IMR-90 (cell line): ENCODE measurements around the gene MSANTD1. TPM values are rescaled to one million over a fixed set of nuclear protein-coding genes. Genes with fewer than 3 reads are reported as not detected.

Experiments used
- ATAC-seq: fragments of 200-7000 bp; cut with Tn5 transposase; 2 replicates; pipeline ENCODE4 v1.9.1; 2020; ENCODE audit warnings: low read depth, mild to moderate bottlenecking, moderate library complexity
- BruUV-seq: library from RNA; stranded (reverse); fragments of 400-500 nt; replicated peaks from 2 replicates; lab custom pipeline; 2021; lab: Mats Ljungman, UMichigan
- CTCF ChIA-PET: fragments of 300-600 bp; formaldehyde crosslinking; extraction: SDS; loops from one replicate; lab custom pipeline; 2021; ENCODE audit warnings: antibody characterized with exemption; lab: Yijun Ruan, JAX
- POLR2A ChIA-PET: fragments of 300-600 bp; sonication (Branson Sonifier 250); formaldehyde crosslinking; loops from one replicate; lab custom pipeline; 2022; ENCODE audit warnings: antibody characterized with exemption; ENCODE audit not compliant: unreplicated experiment; lab: Charles Lee
- DNase-seq: peaks from one replicate; pipeline ENCODE4 v3.0.0; 2013
- H2AFZ ChIP-seq: replicated peaks from 2 replicates; pipeline ENCODE3; 2013; ENCODE audit warnings: low read length, mild to moderate bottlenecking; ENCODE audit not compliant: poor library complexity
- H2AK5ac ChIP-seq: 2 replicates; pipeline ENCODE4 v1.6.1; 2013; ENCODE audit warnings: low read depth, low read length, inconsistent platforms
- H2AK9ac ChIP-seq: replicated peaks from 2 replicates; pipeline ENCODE3; 2013; ENCODE audit warnings: mild to moderate bottlenecking, low read depth, low read length, moderate library complexity; ENCODE audit not compliant: poor library complexity
- H2BK120ac ChIP-seq: 2 replicates; pipeline ENCODE4 v1.6.1; 2013; ENCODE audit warnings: low read depth, low read length, inconsistent platforms
- H2BK15ac ChIP-seq: 3 replicates; pipeline ENCODE4 v1.6.1; 2013; ENCODE audit warnings: low read depth, low read length, inconsistent platforms
- H2BK20ac ChIP-seq: 2 replicates; pipeline ENCODE4 v1.6.1; 2013; ENCODE audit warnings: low read depth, mild to moderate bottlenecking, inconsistent platforms, low read length, moderate library complexity
- H2BK5ac ChIP-seq: 2 replicates; pipeline ENCODE4 v1.6.1; 2013; ENCODE audit warnings: mild to moderate bottlenecking, low read depth, low read length, inconsistent platforms; ENCODE audit not compliant: poor library complexity, severe bottlenecking
- H3K14ac ChIP-seq: replicated peaks from 2 replicates; pipeline ENCODE4 v1.6.1; 2013; ENCODE audit warnings: low read depth, low read length, inconsistent platforms
- H3K18ac ChIP-seq: 2 replicates; pipeline ENCODE4 v1.6.1; 2013; ENCODE audit warnings: low read depth, low read length, control low read depth
- H3K23ac ChIP-seq: 2 replicates; pipeline ENCODE4 v1.6.1; 2013; ENCODE audit warnings: low read depth, low read length, inconsistent platforms
- H3K27ac ChIP-seq: 2 replicates; pipeline ENCODE4 v1.5.1; 2013; ENCODE audit warnings: mild to moderate bottlenecking, control low read depth, low read length; ENCODE audit not compliant: insufficient read depth
- H3K27me3 ChIP-seq: 2 replicates; pipeline ENCODE4 v1.6.1; 2013; ENCODE audit warnings: low read length; ENCODE audit not compliant: control insufficient read depth, insufficient read depth
- H3K36me3 ChIP-seq: 2 replicates; pipeline ENCODE4 v1.6.1; 2013; ENCODE audit warnings: low read length, mixed read lengths; ENCODE audit not compliant: control insufficient read depth, insufficient read depth
- H3K4ac ChIP-seq: 2 replicates; pipeline ENCODE4 v1.6.1; 2013; ENCODE audit warnings: low read depth, low read length, inconsistent platforms
- H3K4me1 ChIP-seq: 2 replicates; pipeline ENCODE4 v1.6.1; 2013; ENCODE audit warnings: low read length, mixed read lengths; ENCODE audit not compliant: control insufficient read depth, insufficient read depth
- H3K4me2 ChIP-seq: 2 replicates; pipeline ENCODE4 v1.6.1; 2013; ENCODE audit warnings: low read depth, mild to moderate bottlenecking, control low read depth, low read length, moderate library complexity
- H3K4me3 ChIP-seq: 2 replicates; pipeline ENCODE4 v1.5.1; 2013; ENCODE audit warnings: low read depth, mild to moderate bottlenecking, control low read depth, low read length, moderate library complexity; ENCODE audit not compliant: insufficient read depth
- H3K56ac ChIP-seq: 2 replicates; pipeline ENCODE4 v1.6.1; 2013; ENCODE audit warnings: low read length, inconsistent platforms; ENCODE audit not compliant: insufficient read depth; ENCODE audit errors: extremely low read depth
- H3K79me1 ChIP-seq, 2 experiments: 2 replicates each; pipeline ENCODE4 v1.6.1; 2013; ENCODE audit warnings: low read length in 2 of 2, inconsistent platforms in 1 of 2, low read depth in 1 of 2
- H3K9ac ChIP-seq: 2 replicates; pipeline ENCODE4 v1.6.1; 2013; ENCODE audit warnings: low read depth, low read length, control low read depth
- H3K9me1 ChIP-seq: 2 replicates; pipeline ENCODE4 v1.6.1; 2013; ENCODE audit warnings: low read length, inconsistent platforms; ENCODE audit not compliant: insufficient read depth
- H3K9me3 ChIP-seq: 2 replicates; pipeline ENCODE4 v1.6.1; 2013; ENCODE audit warnings: low read length; ENCODE audit not compliant: control insufficient read depth, insufficient read depth
- H4K20me1 ChIP-seq: 2 replicates; pipeline ENCODE4 v1.6.1; 2013; ENCODE audit warnings: low read length, inconsistent platforms; ENCODE audit not compliant: insufficient read depth
- H4K5ac ChIP-seq: 2 replicates; pipeline ENCODE4 v1.6.1; 2013; ENCODE audit warnings: mild to moderate bottlenecking, low read depth, low read length, control low read depth
- H4K8ac ChIP-seq, 2 experiments: 2 replicates each; pipeline ENCODE4 v1.6.1; 2013; ENCODE audit warnings: low read depth in 2 of 2, low read length in 2 of 2, control low read depth in 1 of 2, inconsistent platforms in 1 of 2
- H4K91ac ChIP-seq: 2 replicates; pipeline ENCODE4 v1.6.1; 2013; ENCODE audit warnings: low read depth, low read length, inconsistent platforms; ENCODE audit not compliant: insufficient read depth
- BHLHE40 ChIP-seq: fragments of 150-350 bp; IDR thresholded peaks from 2 replicates; pipeline ENCODE4 v1.6.1; 2016; ENCODE audit warnings: mild to moderate bottlenecking, low read depth, low read length
- FOS ChIP-seq: fragments of 150-350 bp; IDR thresholded peaks from 2 replicates; pipeline ENCODE4 v1.6.1; 2016; ENCODE audit warnings: low read depth, low read length
- MAFK ChIP-seq: IDR thresholded peaks from 2 replicates; pipeline ENCODE4 v1.6.1; 2012; ENCODE audit warnings: low read depth, low read length, improper control_type of control experiment
- MAZ ChIP-seq: IDR thresholded peaks from 2 replicates; pipeline ENCODE4 v1.6.1; 2012; ENCODE audit warnings: low read depth, mild to moderate bottlenecking, low read length, improper control_type of control experiment, moderate library complexity, borderline replicate concordance
- NFE2L2 ChIP-seq: fragments of 150-350 bp; IDR thresholded peaks from 2 replicates; pipeline ENCODE4 v1.6.1; 2016; ENCODE audit warnings: low read depth, mild to moderate bottlenecking, low read length
- POLR2A ChIP-seq: IDR thresholded peaks from 2 replicates; pipeline ENCODE4 v1.6.1; 2012; ENCODE audit warnings: mild to moderate bottlenecking, low read depth, low read length
- RFX5 ChIP-seq: IDR thresholded peaks from 2 replicates; pipeline ENCODE4 v1.8.0; 2012; ENCODE audit warnings: low read depth, mild to moderate bottlenecking, low read length, moderate library complexity
- SMC3 ChIP-seq: fragments of 150-350 bp; IDR thresholded peaks from 2 replicates; pipeline ENCODE4 v1.6.1; 2016; ENCODE audit warnings: low read depth, mild to moderate bottlenecking, antibody characterized with exemption, low read length, moderate library complexity
- WGBS, 2 experiments: methylation state at CpG; one replicate each; pipeline versions ENCODE4 v1.1.5 to v1.1.7; 2013; ENCODE audit warnings: missing lambda C conversion rate in 2 of 2; ENCODE audit not compliant: insufficient read length in 1 of 2; ENCODE audit errors: extremely low coverage in 2 of 2; 5-methylcytosine and 5-hydroxymethylcytosine counted together
- dilution Hi-C: fragments of 300-500 bp; cut with HindIII; formaldehyde crosslinking; loops from one replicate; pipeline ENCODE4 v1.14.3; 2018; ENCODE audit warnings: low sequenced_read_pairs; ENCODE audit not compliant: unreplicated experiment
- in situ Hi-C: fragments of 300-500 bp; cut with MboI; formaldehyde crosslinking; loops from 3 replicates; pipeline ENCODE4 v1.14.3; 2019; ENCODE audit warnings: low sequenced_read_pairs, inconsistent platforms, mixed read lengths
- intact Hi-C: fragments of 100-400 bp; cut with micrococcal nuclease; formaldehyde crosslinking; loops from 2 replicates; pipeline ENCODE4 v1.10.0; 2022
- polyA plus RNA-seq, 3 experiments: library from polyadenylated mRNA; depleted of rRNA; stranded (reverse); fragments of >200 nt; gene quantifications; 2 replicates each; pipeline ENCODE4 v1.2.3, GENCODE V29; 2012; ENCODE audit warnings: low replicate concordance in 1 of 3
- total RNA-seq: library from RNA; depleted of rRNA; stranded (reverse); fragments of >200 nt; gene quantifications from 2 replicates; pipeline ENCODE4 v1.2.3, GENCODE V29; 2012
- TF ChIP-seq, protein P1 (sequence below): conservative IDR thresholded peaks from 2 replicates; pipeline ENCODE4 v1.5.1; 2012; ENCODE audit warnings: mild to moderate bottlenecking, low read depth, low read length, improper control_type of control experiment
- TF ChIP-seq, protein P2 (sequence below): fragments of 150-350 bp; IDR thresholded peaks from 2 replicates; pipeline ENCODE4 v1.6.1; 2017; ENCODE audit warnings: mild to moderate bottlenecking, antibody characterized with exemption, low read length, low read depth

MSANTD1 gene
- total and polyA plus RNA-seq, 2 of the 4 experiments (the other 2 are of a cell fraction) = under 0.01 to 0.07 TPM

DNA sequence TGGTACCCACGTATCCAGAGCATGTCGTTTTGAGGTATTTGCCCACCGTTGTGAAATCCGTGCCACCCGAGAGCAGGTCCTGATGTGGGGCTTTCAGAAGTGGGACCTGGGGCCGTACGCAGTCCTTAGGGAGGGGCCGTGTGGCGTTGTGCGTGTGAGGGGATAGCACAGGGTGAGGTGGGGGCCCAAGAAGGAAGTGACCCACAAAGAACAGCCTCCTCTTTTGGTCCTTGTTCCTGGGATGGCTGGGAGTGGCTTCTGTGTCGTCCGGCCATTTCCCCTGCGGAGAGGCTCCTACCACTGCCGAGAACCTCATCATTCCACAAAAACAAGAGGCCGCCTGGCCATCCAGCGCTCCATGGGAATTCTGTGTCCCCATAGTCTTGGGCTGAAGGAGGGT, 17.0 kb upstream of the MSANTD1 start:
- no peak overlapping the region for H4K91ac ChIP-seq
- no peak overlapping the region for H2AK5ac ChIP-seq
- H2BK120ac ChIP-seq = no peak overlapping the region
- CTCF ChIA-PET = no interaction called here
- no peak overlapping the region for H3K9ac ChIP-seq
- no peak overlapping the region for H3K4ac ChIP-seq
- H3K9me1 ChIP-seq = peaks cover 11% of the 10 kb centered on the region
- DNase-seq = no peak
- H3K36me3 ChIP-seq = peaks cover 65% of the 10 kb centered on the region
- dilution Hi-C loops = no loop called here
- no peak overlapping the region for H3K4me3 ChIP-seq
- no peak for ATAC-seq
- H3K27ac ChIP-seq = no peak overlapping the region
- H4K8ac ChIP-seq = no peak overlapping the region
- peaks cover 0 to 9% of the 10 kb centered on the region in 2 experiments; a peak in 1 of 4 replicates for H3K79me1 ChIP-seq
- TF ChIP-seq FOS (no peak), POLR2A (no peak), NFE2L2 (no peak), SMC3 (no peak), RFX5 (no peak), MAZ (no peak), MAFK (no peak), BHLHE40 (no peak)
- TF ChIP-seq, protein P1, sequence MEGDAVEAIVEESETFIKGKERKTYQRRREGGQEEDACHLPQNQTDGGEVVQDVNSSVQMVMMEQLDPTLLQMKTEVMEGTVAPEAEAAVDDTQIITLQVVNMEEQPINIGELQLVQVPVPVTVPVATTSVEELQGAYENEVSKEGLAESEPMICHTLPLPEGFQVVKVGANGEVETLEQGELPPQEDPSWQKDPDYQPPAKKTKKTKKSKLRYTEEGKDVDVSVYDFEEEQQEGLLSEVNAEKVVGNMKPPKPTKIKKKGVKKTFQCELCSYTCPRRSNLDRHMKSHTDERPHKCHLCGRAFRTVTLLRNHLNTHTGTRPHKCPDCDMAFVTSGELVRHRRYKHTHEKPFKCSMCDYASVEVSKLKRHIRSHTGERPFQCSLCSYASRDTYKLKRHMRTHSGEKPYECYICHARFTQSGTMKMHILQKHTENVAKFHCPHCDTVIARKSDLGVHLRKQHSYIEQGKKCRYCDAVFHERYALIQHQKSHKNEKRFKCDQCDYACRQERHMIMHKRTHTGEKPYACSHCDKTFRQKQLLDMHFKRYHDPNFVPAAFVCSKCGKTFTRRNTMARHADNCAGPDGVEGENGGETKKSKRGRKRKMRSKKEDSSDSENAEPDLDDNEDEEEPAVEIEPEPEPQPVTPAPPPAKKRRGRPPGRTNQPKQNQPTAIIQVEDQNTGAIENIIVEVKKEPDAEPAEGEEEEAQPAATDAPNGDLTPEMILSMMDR = no peak
- TF ChIP-seq, protein P2, sequence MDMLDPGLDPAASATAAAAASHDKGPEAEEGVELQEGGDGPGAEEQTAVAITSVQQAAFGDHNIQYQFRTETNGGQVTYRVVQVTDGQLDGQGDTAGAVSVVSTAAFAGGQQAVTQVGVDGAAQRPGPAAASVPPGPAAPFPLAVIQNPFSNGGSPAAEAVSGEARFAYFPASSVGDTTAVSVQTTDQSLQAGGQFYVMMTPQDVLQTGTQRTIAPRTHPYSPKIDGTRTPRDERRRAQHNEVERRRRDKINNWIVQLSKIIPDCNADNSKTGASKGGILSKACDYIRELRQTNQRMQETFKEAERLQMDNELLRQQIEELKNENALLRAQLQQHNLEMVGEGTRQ = no peak
- no TSS peak for BruUV-seq
- WGBS, 2 experiments = 100% methylated on average over 1 of the region's 16 CpGs; no CpG with 5 or more reads in 1 of the 2 experiments
- no peaks in the 10 kb centered on the region for H3K27me3 ChIP-seq
- no peak overlapping the region for H3K56ac ChIP-seq
- H3K14ac ChIP-seq = no peak overlapping the region
- no peak overlapping the region for H2BK20ac ChIP-seq
- no peak overlapping the region for H3K4me2 ChIP-seq
- intact Hi-C loops = no loop called here
- no peaks in the 10 kb centered on the region for H3K9me3 ChIP-seq
- peaks cover 3% of the 10 kb centered on the region; the same call in 1 of the 2 replicates for H4K20me1 ChIP-seq
- no peak overlapping the region for H2AFZ ChIP-seq
- POLR2A ChIA-PET = no interaction called here
- in situ Hi-C loops = no loop called here
- no peak overlapping the region for H3K18ac ChIP-seq
- H2AK9ac ChIP-seq = no peak overlapping the region
- no peak overlapping the region for H4K5ac ChIP-seq
- H2BK15ac ChIP-seq = no peak overlapping the region
- H3K23ac ChIP-seq = no peak overlapping the region
- peaks cover 3% of the 10 kb centered on the region for H3K4me1 ChIP-seq
- H2BK5ac ChIP-seq = no peak overlapping the region
